HG03558 (cell line): ENCODE measurements around the gene AMFR.
"Not testable (repeated sequence)": the region's sequence is repeated elsewhere in the genome, so short reads cannot be mapped to it uniquely, and the experiment has no call there.

Source experiments
- ATAC-seq: cut with Tn5 transposase; IDR thresholded peaks from one replicate; pipeline ENCODE4 v1.9.1; 2021; ENCODE audit warnings: moderate number of reproducible peaks; ENCODE audit not compliant: unreplicated experiment; ENCODE audit errors: extremely low read depth

AMFR gene

GRCh38 chr16:56399486-56399885 lies 25.9 kb downstream of the AMFR start:
- no peak for ATAC-seq

GRCh38 chr16:56399047-56399446 lies 26.3 kb downstream of the AMFR start:
- no peak for ATAC-seq

GRCh38 chr16:56396724-56397123 lies 28.6 kb downstream of the AMFR start:
- not testable (repeated sequence) for ATAC-seq

GRCh38 chr16:56389554-56389953 lies 35.8 kb downstream of the AMFR start:
- ATAC-seq, result no peak

- ATAC-seq, result no peak
These were observed 37.1 kb downstream of the AMFR start for GRCh38 chr16:56388209-56388608.

GRCh38 chr16:56387396-56387795 lies 37.9 kb downstream of the AMFR start:
- no peak for ATAC-seq

GRCh38 chr16:56384074-56384721 lies 41.1 kb downstream of the AMFR start:
- ATAC-seq, result no peak

GRCh38 chr16:56382901-56383355 lies 42.4 kb downstream of the AMFR start:
- ATAC-seq, result no peak

- ATAC-seq, result no peak
These were observed 42.9 kb downstream of the AMFR start for GRCh38 chr16:56382459-56382858.

- ATAC-seq, result not testable (repeated sequence)
These were observed 44.4 kb downstream of the AMFR start for GRCh38 chr16:56380778-56381485.

GRCh38 chr16:56379044-56379443 lies 46.3 kb downstream of the AMFR start:
- ATAC-seq, result not testable (repeated sequence)

- ATAC-seq, result not testable (repeated sequence)
These were observed 49.6 kb downstream of the AMFR start for GRCh38 chr16:56375792-56376191.

GRCh38 chr16:56373003-56373402 lies 52.3 kb downstream of the AMFR start:
- ATAC-seq, result no peak

- ATAC-seq, result no peak
These were observed 53.2 kb downstream of the AMFR start for GRCh38 chr16:56372013-56372634.

- no peak for ATAC-seq
These were observed 53.7 kb downstream of the AMFR start for GRCh38 chr16:56371660-56371937.

GRCh38 chr16:56370875-56371659 lies 54.3 kb downstream of the AMFR start:
- no peak for ATAC-seq

GRCh38 chr16:56370185-56370874 lies 55.0 kb downstream of the AMFR start:
- ATAC-seq, result no peak

- ATAC-seq, result no peak
These were observed 56.1 kb downstream of the AMFR start for GRCh38 chr16:56369202-56369601.

GRCh38 chr16:56368545-56368944 lies 56.8 kb downstream of the AMFR start:
- no peak for ATAC-seq

- ATAC-seq, result no peak
These were observed 57.6 kb downstream of the AMFR start for GRCh38 chr16:56367764-56368163.
